HEK293 (cell line): ENCODE results near the gene SLC43A3.

Source experiments
- CTCF ChIA-PET: fragments of 350-600 bp; formaldehyde crosslinking; extraction: SDS; loops from one replicate; lab custom pipeline; 2021; ENCODE audit warnings: antibody characterized with exemption; lab: Yijun Ruan, JAX
- POLR2A ChIA-PET: fragments of 300-600 bp; formaldehyde crosslinking; extraction: SDS; loops from one replicate; lab custom pipeline; 2020; ENCODE audit warnings: antibody characterized with exemption, inconsistent platforms; lab: Yijun Ruan, JAX
- H3K27ac ChIP-seq: fragments of 200-500 bp; sonication (Bioruptor generic); 2 replicates; pipeline ENCODE4 v1.5.1; 2014; ENCODE audit warnings: low read depth, low read length, control low read depth, inconsistent platforms; ENCODE audit errors: extremely low read depth
- H3K36me3 ChIP-seq, 2 experiments: fragments of 200-500 bp in 1 of 2; sonication (Bioruptor generic) in 1 of 2; 1 replicate in 1 of 2; 2 replicates in 1 of 2; pipeline ENCODE4 v1.5.1; 2014 to 2017; ENCODE audit warnings: inconsistent platforms in 2 of 2, low read length in 2 of 2; ENCODE audit not compliant: control insufficient read depth in 2 of 2, insufficient read depth in 1 of 2
- H3K4me1 ChIP-seq: fragments of 200-500 bp; sonication (Bioruptor generic); 2 replicates; pipeline ENCODE4 v1.5.1; 2014; ENCODE audit warnings: mild to moderate bottlenecking, low read length, inconsistent platforms; ENCODE audit not compliant: control insufficient read depth, insufficient read depth
- H3K4me3 ChIP-seq: 2 replicates; pipeline ENCODE4 v1.5.1; 2011; ENCODE audit warnings: low read depth, mild to moderate bottlenecking, control low read depth, low read length, moderate library complexity
- H3K9me3 ChIP-seq: fragments of 200-500 bp; sonication (Bioruptor generic); 2 replicates; pipeline ENCODE4 v1.5.1; 2014; ENCODE audit warnings: low read depth, low read length, inconsistent platforms; ENCODE audit not compliant: control insufficient read depth, insufficient read depth
- BCL11A ChIP-seq: fragments of 450-650 bp; formaldehyde crosslinking; IDR thresholded peaks from 2 replicates; pipeline ENCODE4 v1.5.1; 2016; ENCODE audit warnings: low read depth, missing biosample characterization, missing genetic modification characterization
- BCL11B ChIP-seq: fragments of 450-650 bp; formaldehyde crosslinking; IDR thresholded peaks from 2 replicates; pipeline ENCODE4 v1.5.1; 2016; ENCODE audit warnings: low read depth, missing biosample characterization, missing genetic modification characterization
- GLI2 ChIP-seq: fragments of 450-650 bp; formaldehyde crosslinking; IDR thresholded peaks from 2 replicates; pipeline ENCODE4; 2017; ENCODE audit warnings: missing biosample characterization, missing genetic modification characterization, low read depth, borderline replicate concordance
- GLIS1 ChIP-seq: fragments of 450-650 bp; formaldehyde crosslinking; IDR thresholded peaks from 2 replicates; pipeline ENCODE4 v1.5.1; 2016; ENCODE audit warnings: missing biosample characterization, missing genetic modification characterization
- HOXC10 ChIP-seq: sonication (generic); formaldehyde crosslinking; IDR thresholded peaks from 2 replicates; pipeline ENCODE4 v1.8.1; 2023; ENCODE audit warnings: mild to moderate bottlenecking, missing genetic modification reagents
- HOXD13 ChIP-seq: sonication (generic); formaldehyde crosslinking; IDR thresholded peaks from 2 replicates; pipeline ENCODE4 v1.8.0; 2022; ENCODE audit warnings: missing genetic modification reagents, borderline replicate concordance
- MEIS1 ChIP-seq: sonication (generic); formaldehyde crosslinking; IDR thresholded peaks from 2 replicates; pipeline ENCODE4 v1.8.1; 2022; ENCODE audit warnings: missing genetic modification reagents, mild to moderate bottlenecking, borderline replicate concordance
- OSR2 ChIP-seq: fragments of 450-650 bp; formaldehyde crosslinking; IDR thresholded peaks from 2 replicates; pipeline ENCODE4 v1.5.1; 2016; ENCODE audit warnings: missing biosample characterization, missing genetic modification characterization
- PRDM4 ChIP-seq: fragments of 450-650 bp; formaldehyde crosslinking; IDR thresholded peaks from 2 replicates; pipeline ENCODE4 v1.5.1; 2017; ENCODE audit warnings: missing biosample characterization, missing genetic modification characterization
- SP3 ChIP-seq: fragments of 450-650 bp; formaldehyde crosslinking; IDR thresholded peaks from 2 replicates; pipeline ENCODE4 v1.5.1; 2016; ENCODE audit warnings: missing biosample characterization, missing genetic modification characterization
- YY2 ChIP-seq: fragments of 450-650 bp; formaldehyde crosslinking; IDR thresholded peaks from 2 replicates; pipeline ENCODE4 v1.5.1; 2016; ENCODE audit warnings: missing biosample characterization, missing genetic modification characterization
- ZBTB20 ChIP-seq: fragments of 450-650 bp; formaldehyde crosslinking; IDR thresholded peaks from 2 replicates; pipeline ENCODE4 v1.5.1; 2016; ENCODE audit warnings: missing biosample characterization, missing genetic modification characterization
- ZBTB21 ChIP-seq: fragments of 450-650 bp; formaldehyde crosslinking; IDR thresholded peaks from 2 replicates; pipeline ENCODE4 v1.5.1; 2017; ENCODE audit warnings: missing biosample characterization, missing genetic modification characterization
- ZBTB44 ChIP-seq: fragments of 450-650 bp; IDR thresholded peaks from 2 replicates; pipeline ENCODE4 v1.5.1; 2018; ENCODE audit warnings: missing biosample characterization, mild to moderate bottlenecking, missing genetic modification characterization
- ZBTB8A ChIP-seq: fragments of 450-650 bp; formaldehyde crosslinking; IDR thresholded peaks from 2 replicates; pipeline ENCODE4 v1.5.1; 2016; ENCODE audit warnings: missing biosample characterization, missing genetic modification characterization
- ZNF132 ChIP-seq: fragments of 450-650 bp; formaldehyde crosslinking; IDR thresholded peaks from 2 replicates; pipeline ENCODE4 v1.5.1; 2017; ENCODE audit warnings: missing biosample characterization, missing genetic modification characterization, borderline replicate concordance
- ZNF138 ChIP-seq: fragments of 450-650 bp; formaldehyde crosslinking; IDR thresholded peaks from 2 replicates; pipeline ENCODE4 v1.5.1; 2016; ENCODE audit warnings: missing biosample characterization, missing genetic modification characterization, borderline replicate concordance
- ZNF146 ChIP-seq: fragments of 450-650 bp; formaldehyde crosslinking; IDR thresholded peaks from 2 replicates; pipeline ENCODE4 v1.5.1; 2016; ENCODE audit warnings: missing biosample characterization, missing genetic modification characterization
- ZNF169 ChIP-seq: fragments of 450-650 bp; formaldehyde crosslinking; IDR thresholded peaks from 2 replicates; pipeline ENCODE4 v1.5.1; 2016; ENCODE audit warnings: missing biosample characterization, missing genetic modification characterization
- ZNF18 ChIP-seq: fragments of 450-650 bp; formaldehyde crosslinking; IDR thresholded peaks from 2 replicates; pipeline ENCODE4 v1.5.1; 2016; ENCODE audit warnings: missing biosample characterization, missing genetic modification characterization
- ZNF214 ChIP-seq: fragments of 450-650 bp; formaldehyde crosslinking; IDR thresholded peaks from 2 replicates; pipeline ENCODE4 v1.5.1; 2017; ENCODE audit warnings: missing biosample characterization, mild to moderate bottlenecking, missing genetic modification characterization, borderline replicate concordance
- ZNF302 ChIP-seq: fragments of 450-650 bp; formaldehyde crosslinking; IDR thresholded peaks from 2 replicates; pipeline ENCODE4 v1.5.1; 2016; ENCODE audit warnings: missing biosample characterization, missing genetic modification characterization, low read depth
- ZNF350 ChIP-seq: fragments of 450-650 bp; formaldehyde crosslinking; IDR thresholded peaks from 2 replicates; pipeline ENCODE4 v1.5.0; 2017; ENCODE audit warnings: missing biosample characterization, mild to moderate bottlenecking, missing genetic modification characterization
- ZNF391 ChIP-seq: fragments of 450-650 bp; formaldehyde crosslinking; IDR thresholded peaks from 2 replicates; pipeline ENCODE4 v1.5.1; 2016; ENCODE audit warnings: low read depth, missing biosample characterization, missing genetic modification characterization, borderline replicate concordance
- ZNF514 ChIP-seq: fragments of 450-650 bp; formaldehyde crosslinking; IDR thresholded peaks from 2 replicates; pipeline ENCODE4 v1.5.1; 2016; ENCODE audit warnings: missing biosample characterization, missing genetic modification characterization
- ZNF544 ChIP-seq: fragments of 450-650 bp; formaldehyde crosslinking; IDR thresholded peaks from 2 replicates; pipeline ENCODE4 v1.5.0; 2017; ENCODE audit warnings: missing biosample characterization, missing genetic modification characterization
- ZNF549 ChIP-seq: fragments of 450-650 bp; IDR thresholded peaks from 2 replicates; pipeline ENCODE4 v1.5.1; 2018; ENCODE audit warnings: missing biosample characterization, missing genetic modification characterization, mild to moderate bottlenecking, inconsistent platforms, moderate library complexity
- ZNF843 ChIP-seq: fragments of 450-650 bp; formaldehyde crosslinking; IDR thresholded peaks from 2 replicates; pipeline ENCODE4 v1.5.1; 2016; ENCODE audit warnings: missing biosample characterization, missing genetic modification characterization
- ZSCAN30 ChIP-seq: fragments of 450-650 bp; IDR thresholded peaks from 2 replicates; pipeline ENCODE4 v1.5.1; 2018; ENCODE audit warnings: missing biosample characterization, mild to moderate bottlenecking, missing genetic modification characterization, moderate library complexity

The SLC43A3 gene

GRCh38 chr11:57358543-57358961 lies 68.4 kb downstream of the SLC43A3 start:
- Histone ChIP-seq H3K4me1 (no peaks in the 10 kb centered on the region), H3K9me3 (no peaks in the 10 kb centered on the region), H3K36me3 (no peaks in the 10 kb centered on the region), H3K27ac (no peak overlapping the region), H3K4me3 (no peak overlapping the region)
- CTCF ChIA-PET: interaction anchor here (0.5 to 3.1 kb wide), 3 partner anchors 8 to 349 kb away, joined by 4 to 10 read pairs (median 5); partner anchors contain the start of gene P2RX3
- TF ChIP-seq ZNF514 (tag by site-specific recombination) (no peak), MEIS1 (CRISPR knock-in tag) (peak; percentile 62; the same call in 1 of the 2 replicates), ZNF146 (tag by site-specific recombination) (no peak), PRDM4 (tag by site-specific recombination) (no peak)
- POLR2A ChIA-PET: interaction anchor here (0.5 kb wide), 1 partner anchor 30 kb away, joined by 3 read pairs; no protein-coding TSS in a partner anchor

- no peak for TF ChIP-seq ZNF146 (tag by site-specific recombination)
- no peak for TF ChIP-seq SP3 (tag by site-specific recombination)
- TF ChIP-seq ZNF391: no peak
- no peak for TF ChIP-seq GLI2 (tag by site-specific recombination)
- TF ChIP-seq MEIS1 (CRISPR knock-in tag): no peak
- TF ChIP-seq HOXC10 (CRISPR knock-in tag): no peak
- no peak for TF ChIP-seq ZBTB8A (tag by site-specific recombination)
- no peak for TF ChIP-seq ZBTB20 (tag by site-specific recombination)
- no peak for TF ChIP-seq ZNF18
- no peak for TF ChIP-seq ZNF169 (tag by site-specific recombination)
- TF ChIP-seq HOXD13 (CRISPR knock-in tag): no peak
- no peak for TF ChIP-seq ZNF138 (tag by site-specific recombination)
- no peak for TF ChIP-seq ZBTB21
- TF ChIP-seq OSR2 (tag by site-specific recombination): no peak
- no peak for TF ChIP-seq YY2 (tag by site-specific recombination)
- no peak for TF ChIP-seq BCL11A
- no peak for TF ChIP-seq ZNF350 (tag by site-specific recombination)
- no peak overlapping the region for H3K4me3 ChIP-seq
- H3K4me1 ChIP-seq: no peaks in the 10 kb centered on the region
- H3K9me3 ChIP-seq: no peaks in the 10 kb centered on the region
- no peaks in the 10 kb centered on the region for H3K36me3 ChIP-seq
- H3K27ac ChIP-seq: no peak overlapping the region
- ChIA-PET CTCF (interaction anchor here (0.8 kb wide), 1 partner anchor 101 kb away, joined by 3 read pairs; no protein-coding TSS in a partner anchor), POLR2A (no interaction called here)
Observed at GRCh38 chr11:57357856-57358255, 69.1 kb downstream of the SLC43A3 start.

- no peaks in the 10 kb centered on the region for H3K4me1 ChIP-seq
- H3K27ac ChIP-seq: no peak overlapping the region
- CTCF ChIA-PET: interaction anchor here (0.8 to 1.3 kb wide), 4 partner anchors 12 to 211 kb away, joined by 3 to 4 read pairs (median 3); partner anchors contain the start of gene RTN4RL2
- no peak overlapping the region for H3K4me3 ChIP-seq
- H3K9me3 ChIP-seq: no peaks in the 10 kb centered on the region
- H3K36me3 ChIP-seq: no peaks in the 10 kb centered on the region
- POLR2A ChIA-PET: no interaction called here
- TF ChIP-seq ZSCAN30 (no peak), BCL11B (tag by site-specific recombination) (no peak), ZNF544 (tag by site-specific recombination) (no peak), ZNF302 (no peak), ZNF214 (tag by site-specific recombination) (no peak), ZNF549 (tag by site-specific recombination) (no peak), GLIS1 (tag by site-specific recombination) (no peak), ZBTB44 (tag by site-specific recombination) (no peak), ZNF843 (no peak), ZNF132 (tag by site-specific recombination) (no peak)
Observed at GRCh38 chr11:57357310-57357709, 69.6 kb downstream of the SLC43A3 start.
